Activated CD4-positive, CD25-positive, alpha-beta regulatory T cell treated with anti-CD3 and anti-CD28 coated beads, Interleukin-2, amount 50 U/mL, for 16 hours (primary cell): ENCODE data around the gene ZNRF3.

Experiments
- DNase-seq: peaks from one replicate; pipeline ENCODE4 v3.0.0-alpha.2; 2020; ENCODE audit warnings: low read depth, low spot score

ZNRF3 gene

DNA sequence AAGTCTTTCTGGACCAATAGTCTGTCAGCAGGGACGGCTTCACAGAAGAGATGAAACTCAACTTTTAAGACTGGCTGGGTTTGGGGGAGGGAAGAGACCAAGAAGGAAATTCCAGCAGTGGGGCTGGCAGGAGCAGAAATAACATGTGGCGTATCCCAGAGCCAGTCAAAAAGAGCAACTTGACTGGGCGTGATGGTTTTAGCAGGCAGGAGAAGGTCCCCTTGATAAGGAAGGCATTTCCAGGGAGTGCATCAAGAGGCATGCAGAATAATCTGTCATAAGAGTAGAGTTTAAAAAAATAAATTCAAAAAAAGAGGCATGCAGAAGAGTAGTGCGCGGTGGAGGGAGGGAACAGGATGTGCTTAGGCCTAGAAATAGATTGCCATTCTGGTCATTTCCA lies 125.8 kb downstream of the ZNRF3 start:
- DNase-seq: no peak

DNA sequence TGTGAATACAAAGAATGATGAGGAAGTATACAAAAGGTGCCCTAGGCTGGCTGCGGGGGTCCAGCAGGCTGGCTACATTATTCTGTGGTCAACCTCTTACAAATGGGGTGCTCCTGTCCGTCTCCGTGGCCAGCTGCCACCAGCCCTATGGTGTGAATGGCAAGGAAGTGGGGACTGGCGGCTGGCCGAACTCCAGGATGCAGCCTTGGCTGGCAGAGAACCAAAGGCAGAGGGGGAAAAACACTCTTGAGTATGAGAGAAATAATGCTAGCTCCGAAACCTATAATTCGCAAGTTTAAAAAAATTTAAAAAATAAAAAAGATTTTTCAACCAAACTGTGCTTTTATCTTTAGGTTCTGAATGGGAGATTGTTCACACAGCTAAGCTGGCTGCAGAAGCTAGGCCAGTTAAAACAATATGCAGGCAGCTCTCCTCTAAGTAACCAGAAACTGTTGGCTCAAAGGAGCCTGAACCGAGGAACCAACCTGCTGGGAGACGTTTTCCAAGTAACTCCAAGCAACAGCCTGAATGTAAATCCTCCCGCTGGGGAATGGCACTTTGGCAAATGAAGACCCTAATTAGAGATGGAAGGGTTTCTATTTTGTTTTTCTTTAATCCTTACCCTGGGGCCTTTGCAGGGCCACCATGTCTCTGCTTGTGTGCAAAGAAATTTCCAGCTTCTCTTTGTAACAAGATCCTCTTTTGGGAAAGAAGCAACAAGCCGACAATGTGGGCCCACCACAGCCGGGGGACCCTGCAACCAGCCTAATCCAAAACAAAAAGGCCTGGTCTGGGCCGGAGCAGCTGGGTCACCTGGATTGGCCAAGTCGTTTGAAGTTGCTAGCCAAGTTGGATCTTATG lies 128.1 kb downstream of the ZNRF3 start:
- no peak for DNase-seq

DNA sequence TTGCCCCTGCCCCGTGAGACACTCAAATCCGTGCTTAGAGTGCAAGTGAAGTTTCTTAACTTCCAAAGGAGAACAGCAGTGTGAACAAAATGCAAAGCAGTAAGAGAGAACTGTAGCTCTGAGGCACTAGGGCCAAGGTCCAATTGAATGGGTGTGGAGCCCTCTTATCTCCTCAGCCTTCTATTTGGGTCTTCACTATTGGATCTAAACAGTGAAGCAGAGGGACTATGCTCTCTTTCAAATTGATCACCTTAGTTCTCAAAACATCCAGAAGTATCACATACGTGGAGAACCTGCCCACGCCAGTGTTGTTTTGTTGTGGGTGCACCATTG lies 128.7 kb downstream of the ZNRF3 start:
- no peak for DNase-seq

DNA sequence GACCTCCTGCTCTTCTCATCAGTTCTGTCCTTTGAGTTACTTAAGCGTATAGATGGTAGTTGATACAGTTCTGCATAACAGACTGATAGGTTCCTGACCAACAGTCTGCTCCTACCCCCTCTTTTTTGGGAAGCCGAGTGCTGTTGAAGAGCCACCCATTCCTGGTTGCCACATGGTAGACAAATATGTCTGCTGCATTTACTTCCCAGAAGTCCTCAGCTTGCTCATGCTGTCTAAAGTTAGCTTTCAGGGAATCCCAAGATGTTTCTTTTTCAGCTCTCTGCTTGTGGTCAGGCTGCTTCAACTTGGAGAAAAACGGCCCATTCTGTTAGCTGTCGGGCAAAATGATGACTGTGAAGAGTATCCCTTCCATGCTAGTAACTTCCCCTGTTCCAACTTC lies 129.6 kb downstream of the ZNRF3 start:
- no peak for DNase-seq

DNA sequence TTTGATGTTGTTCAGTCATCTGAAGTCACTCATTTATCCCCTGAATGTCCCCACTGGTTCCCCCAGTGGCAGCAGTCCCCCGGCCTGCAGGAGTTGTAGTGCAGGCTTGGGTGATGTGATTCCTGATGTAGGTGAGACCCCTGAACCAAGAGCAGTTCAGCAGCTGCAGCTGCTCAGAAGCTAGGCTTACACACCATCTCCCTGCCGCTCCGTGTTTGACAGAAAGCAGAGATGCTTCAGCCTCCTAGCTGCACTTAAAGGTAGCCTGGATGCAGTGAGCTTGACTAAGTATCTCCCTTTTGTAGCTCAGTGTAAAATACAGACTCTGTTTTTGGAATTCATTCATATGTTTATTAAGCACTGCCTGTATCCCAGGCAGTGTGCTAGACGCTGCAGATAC lies 130.9 kb downstream of the ZNRF3 start:
- no peak for DNase-seq

DNA sequence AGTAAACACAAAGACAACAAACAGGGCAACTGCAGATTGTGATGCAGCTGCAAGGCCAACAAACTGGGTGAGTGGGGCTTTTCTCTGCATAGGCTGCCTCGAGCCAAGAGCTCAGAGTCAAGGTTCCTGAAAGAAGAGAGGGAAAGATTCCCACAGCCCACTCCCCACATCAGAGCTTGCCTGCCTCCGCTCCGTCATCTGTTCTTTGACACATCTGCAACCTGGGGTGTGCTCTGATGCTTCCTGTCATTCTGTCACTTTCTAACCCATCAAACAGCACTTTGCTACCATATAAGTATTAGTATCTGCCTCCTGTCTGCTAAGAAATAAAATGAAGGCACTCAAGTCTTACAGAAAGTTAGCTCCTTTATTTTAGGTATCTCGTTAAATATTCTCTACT lies 131.4 kb downstream of the ZNRF3 start:
- DNase-seq: no peak

DNA sequence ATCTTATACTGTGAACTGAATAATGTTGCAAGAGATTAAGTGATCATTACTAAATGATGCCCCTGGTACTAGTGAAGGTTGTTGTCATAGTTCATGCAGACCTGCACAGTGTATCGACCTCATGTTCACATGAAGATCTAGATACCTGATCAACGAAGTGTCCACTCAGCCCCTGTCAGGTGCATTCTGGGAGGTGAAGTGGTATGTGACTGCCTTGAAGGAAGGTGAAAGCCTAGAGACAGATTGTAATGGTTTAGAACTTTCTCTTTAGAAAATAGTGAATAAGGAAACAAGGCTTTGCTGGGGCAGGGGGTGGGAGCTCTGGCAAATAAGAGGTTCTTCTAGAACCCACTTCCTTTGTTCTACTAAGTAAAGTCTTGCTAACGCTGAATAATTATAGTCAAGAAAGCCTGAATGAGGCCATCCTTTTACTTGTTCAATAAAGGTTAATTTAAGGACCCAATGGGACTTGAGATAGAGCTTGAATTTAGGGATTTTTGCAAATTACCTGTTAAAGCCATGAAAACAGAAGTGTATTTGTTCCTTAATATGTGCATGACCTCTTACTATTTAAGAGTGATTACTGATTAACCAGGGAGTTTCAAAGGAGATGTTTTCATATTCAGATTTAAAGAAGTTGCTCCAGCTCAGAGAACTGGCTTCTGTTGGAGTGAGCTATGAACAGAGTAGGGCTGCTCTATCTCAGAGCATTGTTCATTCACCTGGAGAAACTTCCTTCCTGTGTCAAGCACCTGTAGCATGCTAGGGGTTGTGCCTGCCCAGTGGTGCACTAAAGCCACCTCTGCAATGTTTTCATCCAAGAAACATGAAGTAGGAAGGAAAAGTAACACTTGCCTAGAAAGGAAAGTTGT lies 132.9 kb downstream of the ZNRF3 start:
- no peak for DNase-seq

DNA sequence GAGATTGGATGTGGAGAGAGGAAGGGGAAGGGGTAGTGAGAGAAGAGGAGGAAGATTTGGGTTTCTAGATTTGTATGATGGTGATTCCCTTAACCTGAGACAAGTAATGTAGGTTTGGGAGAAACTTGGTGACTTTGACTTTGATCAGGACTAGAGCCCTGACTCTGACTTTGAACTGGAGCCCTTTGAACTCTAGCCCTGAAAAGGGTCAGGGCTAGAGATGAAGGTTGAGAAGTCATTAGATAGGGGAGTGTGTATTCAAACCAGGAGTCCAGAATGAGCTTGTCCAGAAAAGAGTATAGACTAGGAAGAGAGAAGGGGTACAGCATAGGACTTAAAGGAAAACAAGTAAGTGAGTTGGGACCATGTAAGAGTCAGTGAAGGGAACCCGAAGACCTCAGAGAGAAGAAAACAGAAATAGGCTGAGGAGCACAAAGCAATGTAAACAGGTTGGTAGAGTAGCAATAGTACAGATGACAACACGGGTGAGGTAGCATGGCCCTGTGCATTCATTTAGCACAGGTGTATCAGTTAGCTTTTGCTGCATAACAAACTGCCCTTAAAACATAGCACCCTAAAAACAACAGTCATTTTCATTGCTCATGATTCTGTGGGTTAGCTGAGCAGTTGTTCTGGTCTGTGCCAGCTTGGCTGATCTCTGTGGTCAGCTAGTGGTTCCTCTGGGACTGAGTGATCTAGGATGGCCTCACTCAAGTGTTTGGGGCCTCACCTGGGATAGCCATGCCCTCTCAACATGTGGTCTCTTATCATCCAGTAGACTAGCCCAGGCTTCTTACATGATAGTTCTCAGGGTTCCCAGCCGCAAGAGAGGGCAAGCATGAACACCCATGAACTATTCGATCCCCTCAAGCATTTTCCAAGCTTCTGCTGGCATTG lies 135.2 kb downstream of the ZNRF3 start:
- DNase-seq: no peak

DNA sequence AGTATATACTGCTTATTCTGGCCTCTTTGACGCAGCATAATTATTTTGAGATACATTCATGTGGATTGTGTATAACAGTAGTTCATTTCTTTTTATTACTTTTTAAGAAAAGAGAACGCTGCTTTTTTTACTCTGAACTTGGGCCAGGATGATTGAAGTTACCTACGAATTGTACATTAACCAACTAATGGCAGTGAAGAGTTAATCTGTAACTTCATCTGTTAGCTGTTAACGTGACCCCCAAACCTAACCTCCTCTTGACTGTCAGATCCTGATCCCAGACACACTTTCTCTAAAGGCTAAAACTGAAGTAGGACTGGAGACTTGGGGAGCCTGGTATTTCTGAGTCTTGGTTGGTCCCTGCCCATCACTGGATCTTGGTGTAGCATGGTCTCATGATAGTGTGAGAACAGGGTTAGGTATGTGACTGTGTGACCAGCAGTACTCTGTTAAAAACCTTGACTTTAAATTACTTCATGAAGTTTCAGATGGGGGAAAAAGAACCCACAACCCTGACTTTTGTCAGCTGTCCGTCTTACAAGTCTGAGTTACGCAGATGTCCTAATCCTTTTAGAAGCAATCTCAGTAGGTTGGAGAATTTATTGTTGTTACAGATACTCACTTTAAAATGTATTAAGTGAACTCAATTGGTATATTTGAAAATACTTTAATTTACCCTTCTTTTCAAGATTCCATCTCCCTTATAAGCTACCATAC lies 138.9 kb downstream of the ZNRF3 start:
- DNase-seq: no peak

DNA sequence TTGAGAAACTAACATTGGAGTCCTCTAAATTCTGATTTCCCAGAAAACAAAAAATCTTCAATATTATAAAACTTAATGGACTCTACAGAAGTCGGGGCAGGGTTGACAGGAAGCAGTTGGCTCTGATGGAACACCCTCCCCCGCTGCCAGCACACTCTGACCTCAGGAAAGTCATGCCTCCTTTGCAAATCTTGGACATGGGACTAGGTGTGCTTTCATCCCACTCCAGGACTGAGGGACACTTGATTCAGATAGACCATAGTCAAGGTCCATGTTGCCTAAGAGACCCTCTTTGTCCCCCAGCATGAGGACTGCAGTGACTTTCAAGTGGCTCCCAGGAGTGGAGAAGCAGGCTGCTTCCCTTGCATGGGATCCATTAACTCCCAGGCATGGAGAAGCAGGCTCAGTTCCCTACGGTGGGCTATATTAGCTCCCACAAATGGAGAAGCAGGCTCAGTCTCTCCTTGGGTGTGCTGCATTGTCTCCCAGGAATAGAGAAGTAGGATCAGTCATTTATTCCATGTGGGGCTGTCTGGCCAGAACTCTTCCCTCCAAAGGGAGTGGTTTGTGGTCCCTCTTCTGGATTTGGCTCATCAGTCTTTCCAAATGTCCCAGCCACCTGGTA lies 139.9 kb downstream of the ZNRF3 start:
- no peak for DNase-seq

DNA sequence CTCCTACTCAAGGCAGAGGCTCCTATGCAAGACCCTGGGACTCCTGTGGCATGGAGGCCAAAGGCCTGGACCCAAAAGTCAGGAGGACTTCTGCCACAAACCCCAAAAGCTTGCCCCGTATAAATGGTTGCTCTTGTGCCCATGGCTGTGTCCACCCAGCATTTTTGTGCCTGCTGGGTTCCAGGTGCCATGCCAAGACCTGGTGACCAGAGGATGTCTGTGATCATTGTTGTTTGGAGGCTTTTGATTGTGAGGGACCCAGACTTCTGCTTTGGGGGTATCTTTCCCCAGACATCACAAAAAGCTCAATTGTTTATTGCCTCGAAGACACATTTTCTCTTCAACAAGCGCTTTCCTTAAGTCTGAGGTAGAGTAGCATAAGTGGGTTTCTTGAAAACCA lies 143.2 kb downstream of the ZNRF3 start:
- DNase-seq: no peak

DNA sequence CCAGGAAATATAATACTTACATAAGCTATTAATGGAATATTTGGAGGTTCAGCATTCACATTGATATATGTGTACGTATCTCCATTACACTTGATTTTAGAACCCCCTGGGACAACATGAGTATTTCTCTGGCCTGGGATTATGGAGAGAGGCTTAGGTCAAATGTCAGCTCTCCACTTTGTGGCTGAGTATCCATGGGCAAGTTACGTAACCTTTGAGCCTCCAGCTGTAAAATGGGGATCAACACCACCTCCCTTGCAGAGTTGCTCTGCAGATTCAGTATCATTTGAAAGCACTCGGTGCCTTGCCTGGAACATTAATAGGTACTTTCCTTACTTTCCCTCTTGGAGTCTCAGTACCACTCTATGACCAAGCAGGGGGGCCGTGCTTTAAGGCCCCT lies 145.1 kb downstream of the ZNRF3 start:
- DNase-seq: no peak

DNA sequence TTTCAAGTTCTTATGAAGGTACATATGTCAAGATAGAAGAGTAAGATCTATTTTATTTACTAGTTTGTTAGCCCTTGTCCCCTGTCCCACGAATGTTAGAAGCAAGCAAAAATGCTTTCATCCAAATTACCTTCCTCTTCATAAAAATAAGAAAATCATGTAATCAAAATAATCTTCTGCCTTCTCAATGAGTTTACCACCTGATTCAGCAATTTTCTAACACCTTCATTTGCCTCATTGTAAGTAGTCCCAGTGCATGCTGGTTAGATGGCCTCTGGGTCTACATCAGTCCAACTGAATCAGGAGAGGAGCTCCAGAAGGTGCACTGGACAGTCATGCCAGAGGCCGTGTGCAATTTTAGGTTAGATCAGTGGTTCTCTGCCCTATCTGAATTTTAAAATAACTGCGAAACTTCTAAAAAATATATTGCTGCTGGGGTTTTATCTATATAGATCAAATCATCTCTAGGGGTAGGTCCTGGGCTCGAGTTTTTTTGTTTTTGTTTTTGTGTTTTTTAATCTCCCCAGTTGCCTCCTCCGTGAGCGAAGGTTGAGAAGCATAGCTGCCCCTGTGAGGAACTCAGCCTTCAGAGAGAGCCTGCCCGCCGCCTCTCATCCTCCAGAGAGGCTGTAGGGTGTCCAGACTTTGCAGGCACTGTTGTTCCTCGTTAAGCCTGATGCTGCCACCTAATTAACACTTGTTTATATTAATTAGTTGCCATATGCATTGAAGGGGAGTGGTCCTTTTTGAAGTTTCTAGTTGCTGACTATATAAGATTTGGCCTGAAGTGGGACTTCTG lies 146.0 kb downstream of the ZNRF3 start:
- no peak for DNase-seq

DNA sequence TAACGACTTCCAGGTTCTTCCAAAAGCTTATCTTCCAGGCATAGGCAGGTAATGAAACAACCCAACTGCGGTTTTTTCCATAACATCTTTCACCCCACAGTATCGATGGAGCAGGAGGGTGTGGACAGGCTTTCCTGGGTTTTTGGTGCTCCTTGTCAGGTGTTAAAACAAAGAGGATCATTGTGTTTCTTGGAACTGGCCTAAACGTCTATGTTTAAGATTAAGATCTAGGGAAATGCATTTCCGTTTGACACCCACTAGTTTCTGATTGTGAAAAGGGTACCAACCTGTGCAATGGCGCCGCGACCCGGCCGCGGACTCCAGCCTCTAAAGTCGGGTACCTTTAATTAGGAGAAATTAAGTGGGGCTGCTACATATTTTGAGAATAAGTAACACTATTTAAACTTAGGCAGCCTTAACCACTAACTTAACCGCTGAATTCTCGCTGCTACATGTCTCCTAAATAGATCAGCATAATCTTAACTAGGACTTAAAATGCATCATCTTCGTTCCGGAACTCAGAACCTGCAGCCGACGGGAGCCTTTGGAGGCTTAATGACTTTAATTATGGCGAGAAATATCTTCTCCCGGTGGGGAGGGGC lies 146.7 kb downstream of the ZNRF3 start:
- no peak for DNase-seq

DNA sequence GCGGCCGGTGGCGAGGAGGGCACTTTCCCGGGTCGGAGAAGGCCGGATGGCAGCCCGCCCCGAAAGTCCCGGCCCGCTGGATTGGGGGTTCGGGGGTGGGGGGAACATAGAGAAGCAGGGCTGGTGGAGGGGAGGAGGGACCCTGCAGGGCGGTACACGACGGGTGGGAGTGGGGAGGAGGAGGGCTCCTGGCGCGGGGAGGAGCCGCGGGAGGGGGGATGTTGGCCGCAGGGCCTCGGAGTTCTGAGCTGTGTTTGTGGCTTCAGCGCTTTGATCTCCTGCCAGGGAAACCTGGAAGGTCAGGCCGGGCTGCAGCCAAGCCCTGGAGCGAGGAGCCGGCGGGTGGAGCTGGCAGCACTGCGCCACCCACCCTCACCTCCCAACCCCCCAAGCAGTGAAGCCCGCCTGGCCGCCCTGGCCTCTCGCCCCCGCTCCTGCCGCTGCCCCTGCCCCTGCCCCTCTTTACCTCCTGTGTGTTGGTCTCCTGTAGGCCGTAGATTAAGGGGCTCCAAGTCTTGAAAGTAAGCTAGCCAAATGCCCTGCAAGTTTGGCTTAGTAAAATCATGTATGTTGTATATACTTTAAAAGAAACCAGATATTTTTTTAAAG lies 147.3 kb downstream of the ZNRF3 start:
- no peak for DNase-seq

DNA sequence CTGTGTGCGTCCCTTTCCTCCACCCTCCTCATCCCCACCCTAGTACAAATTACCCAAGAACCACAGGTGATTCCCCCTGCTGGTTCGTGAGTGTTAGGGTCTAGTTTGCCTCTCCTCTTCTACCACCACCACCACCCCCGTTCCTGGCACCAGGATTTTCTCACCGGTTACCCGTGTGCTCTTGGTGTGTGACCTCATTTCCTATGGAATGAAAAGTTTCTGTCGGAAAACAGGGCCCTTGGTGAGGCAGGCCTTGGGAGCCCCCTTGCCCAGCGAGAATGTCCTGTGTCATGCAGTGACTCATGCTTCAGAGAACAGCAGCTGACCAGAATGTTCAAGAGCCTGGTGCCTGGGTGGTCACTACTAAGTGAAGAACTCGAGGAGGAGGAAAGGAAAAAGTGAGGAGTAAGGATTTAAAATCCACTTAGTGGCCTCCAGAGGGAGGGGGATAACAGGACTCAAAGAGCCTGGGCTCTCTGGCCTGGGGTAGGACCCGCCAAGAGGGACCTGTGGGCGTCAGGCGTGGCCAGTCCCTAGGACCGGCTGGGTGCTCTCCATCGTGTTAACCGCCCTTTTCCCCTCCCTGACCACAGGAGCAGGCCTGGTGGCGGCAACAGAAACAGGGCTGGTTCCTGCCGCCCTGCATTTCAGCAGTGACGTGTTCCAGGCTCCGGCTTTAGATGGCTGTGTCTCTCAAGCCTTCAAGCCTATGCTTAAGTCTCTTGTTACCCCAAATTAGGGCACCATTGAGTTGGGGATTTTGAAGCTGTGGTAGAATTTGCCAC lies 148.0 kb downstream of the ZNRF3 start:
- no peak for DNase-seq

DNA sequence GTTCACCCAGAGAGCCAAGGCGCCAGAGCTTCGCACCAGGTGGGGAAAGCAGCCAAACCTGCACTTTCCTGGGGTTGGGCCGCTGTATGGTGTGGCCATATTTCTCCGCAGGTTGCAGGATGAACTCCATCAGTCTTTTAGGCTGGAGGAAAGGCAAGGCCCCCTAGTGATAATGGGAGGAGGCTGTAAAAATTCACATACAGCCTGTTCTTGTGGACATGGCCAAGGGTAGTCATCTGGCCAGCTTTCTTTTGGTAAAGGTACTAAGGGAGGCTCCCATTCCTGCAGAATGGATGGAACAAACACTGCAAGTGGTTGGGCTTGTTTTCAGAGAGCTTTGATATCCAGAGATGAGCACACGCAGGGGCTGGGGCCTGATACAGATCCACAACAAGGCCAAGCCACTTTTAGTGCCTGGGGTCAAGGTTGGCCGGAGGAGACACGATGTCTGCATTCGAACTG lies 148.7 kb downstream of the ZNRF3 start:
- DNase-seq: no peak

DNA sequence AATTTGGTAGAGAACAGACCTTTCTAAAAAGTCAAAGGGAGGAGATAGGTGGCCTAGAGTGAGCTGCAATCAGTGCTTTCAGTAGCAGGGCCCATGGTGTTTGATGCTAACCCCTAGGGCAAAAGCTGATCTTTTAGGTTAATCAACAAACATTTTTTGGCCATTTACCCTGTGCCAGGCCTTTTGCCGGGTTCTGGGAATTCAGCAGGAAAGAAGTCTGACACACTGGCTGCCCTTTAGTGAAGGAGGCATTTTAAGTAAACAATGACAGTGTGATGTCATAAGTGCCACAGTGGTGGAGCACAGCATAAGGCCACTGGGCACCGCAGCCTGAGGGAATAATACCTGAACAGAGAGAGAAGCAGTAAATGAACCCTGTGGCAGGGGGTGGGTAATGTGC lies 149.2 kb downstream of the ZNRF3 start:
- DNase-seq: no peak
